Fibroblast of lung (primary cell): ENCODE measurements around the gene GBP5. TPM values are rescaled to one million over a fixed set of nuclear protein-coding genes. Genes with fewer than 3 reads are reported as not detected.
"Not testable (repeated sequence)": the region's sequence is repeated elsewhere in the genome, so short reads cannot be mapped to it uniquely, and the experiment has no call there.

Experiments used
- DNase-seq, 2 donors: peaks; one replicate each; pipeline versions ENCODE4 v3.0.0 to v3.0.0-alpha.2; 2010; ENCODE audit warnings: low read depth in 2 of 2
- H2AFZ ChIP-seq: 2 replicates; pipeline ENCODE4 v1.5.1; 2012; ENCODE audit warnings: low read length, control low read depth, inconsistent platforms
- H3K27ac ChIP-seq: 2 replicates; pipeline ENCODE4 v1.5.1; 2011; ENCODE audit warnings: low read length, control low read depth; ENCODE audit not compliant: insufficient read depth
- H3K27me3 ChIP-seq: 2 replicates; pipeline ENCODE4 v1.5.1; 2011; ENCODE audit warnings: mild to moderate bottlenecking, low read length; ENCODE audit not compliant: control insufficient read depth, insufficient read depth
- H3K36me3 ChIP-seq: 2 replicates; pipeline ENCODE4 v1.5.1; 2011; ENCODE audit warnings: low read length; ENCODE audit not compliant: control insufficient read depth, insufficient read depth
- H3K4me1 ChIP-seq: 2 replicates; pipeline ENCODE4 v1.5.1; 2011; ENCODE audit warnings: low read length; ENCODE audit not compliant: control insufficient read depth, insufficient read depth; ENCODE audit errors: extremely low read depth
- H3K4me2 ChIP-seq: 2 replicates; pipeline ENCODE4 v1.5.1; 2011; ENCODE audit warnings: low read length, control low read depth; ENCODE audit not compliant: insufficient read depth; ENCODE audit errors: extremely low read depth
- H3K4me3 ChIP-seq, 4 experiments: fragments of 200-600 bp in 1 of 4; sonication (generic) in 1 of 4; replicated peaks in 1 of 4; 2 replicates each; pipeline ENCODE4 v1.5.1; 2011 to 2016; ENCODE audit warnings: low read length in 4 of 4, low read depth in 3 of 4, mild to moderate bottlenecking in 3 of 4, control low read depth in 2 of 4, inconsistent platforms in 1 of 4, mixed read lengths in 1 of 4; ENCODE audit not compliant: insufficient read depth in 1 of 4; ENCODE audit errors: control extremely low read depth in 1 of 4
- H3K79me2 ChIP-seq: 2 replicates; pipeline ENCODE4 v1.5.1; 2012; ENCODE audit warnings: mild to moderate bottlenecking, low read length, inconsistent platforms; ENCODE audit not compliant: control insufficient read depth, insufficient read depth
- H3K9ac ChIP-seq: 2 replicates; pipeline ENCODE4 v1.5.1; 2011; ENCODE audit warnings: mild to moderate bottlenecking, low read length, control low read depth; ENCODE audit not compliant: insufficient read depth
- H3K9me3 ChIP-seq: 2 replicates; pipeline ENCODE4 v1.5.1; 2012; ENCODE audit warnings: low read depth, low read length; ENCODE audit not compliant: control insufficient read depth, insufficient read depth
- H4K20me1 ChIP-seq: 2 replicates; pipeline ENCODE4 v1.5.1; 2011; ENCODE audit warnings: low read length; ENCODE audit not compliant: control insufficient read depth, insufficient read depth; ENCODE audit errors: extremely low read depth
- EZH2 ChIP-seq: IDR thresholded peaks from 2 replicates; pipeline ENCODE4 v1.5.1; 2012; ENCODE audit warnings: low read length, control low read depth, mild to moderate bottlenecking; ENCODE audit errors: missing control alignments
- polyA plus RNA-seq, 2 donors: library from polyadenylated mRNA; depleted of rRNA in 1 of 2; stranded (reverse) in 1 of 2; unstranded in 1 of 2; fragments of >200 nt; gene quantifications; 2 replicates each; pipeline ENCODE4 v1.2.1, GENCODE V29; 2011 to 2012; ENCODE audit warnings: missing spikeins in 1 of 2
- total RNA-seq: library from RNA; depleted of rRNA; stranded (reverse); fragments of >200 nt; gene quantifications from 2 replicates; pipeline ENCODE4 v1.2.1, GENCODE V29; 2014
- TF ChIP-seq, protein P1 (sequence below), 2 donors: IDR thresholded peaks in 1 of 2; conservative IDR thresholded peaks in 1 of 2; 1 replicate in 1 of 2; 2 replicates in 1 of 2; pipeline ENCODE4 v1.5.1; 2011 to 2012; ENCODE audit warnings: low read length in 2 of 2, control low read depth in 1 of 2, inconsistent platforms in 1 of 2, low read depth in 1 of 2, mild to moderate bottlenecking in 1 of 2

The GBP5 gene
- total and polyA plus RNA-seq, 2 donors (not counting 1 experiment from before 2014, with no cell fraction given) = 0.17 TPM; not detected in 1

DNA sequence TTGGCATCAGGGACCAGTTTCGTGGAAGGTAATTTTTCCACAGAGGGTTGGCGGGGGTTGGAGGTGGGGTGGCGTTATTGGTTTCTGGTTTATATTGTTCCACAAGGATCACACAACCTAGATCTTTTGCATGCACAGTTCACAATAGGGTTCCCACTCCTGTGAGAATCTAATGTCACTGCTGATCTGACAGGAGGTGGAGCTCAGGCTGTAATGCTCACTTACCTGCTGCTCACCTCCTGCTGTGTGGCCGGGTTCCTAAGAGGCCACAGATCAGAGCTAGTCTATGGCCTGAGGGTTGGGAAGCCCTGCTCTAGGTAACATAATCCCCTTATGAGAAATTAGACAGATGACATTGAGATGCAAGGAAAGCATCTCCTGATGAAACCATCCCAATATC lies 12.6 kb downstream of the GBP5 start:
- Histone ChIP-seq H3K9me3 (no peaks in the 10 kb centered on the region), H3K36me3 (no peaks in the 10 kb centered on the region), H3K9ac (no peak overlapping the region), H3K27ac (no peak overlapping the region), H2AFZ (no peak overlapping the region), H3K4me3 (no peak overlapping the region), H3K79me2 (no peaks in the 10 kb centered on the region), H3K4me2 (no peak overlapping the region), H3K4me1 (peaks cover 2% of the 10 kb centered on the region), H3K27me3 (no peaks in the 10 kb centered on the region), H4K20me1 (no peaks in the 10 kb centered on the region)
- no peak for DNase-seq
- TF ChIP-seq, protein P1, sequence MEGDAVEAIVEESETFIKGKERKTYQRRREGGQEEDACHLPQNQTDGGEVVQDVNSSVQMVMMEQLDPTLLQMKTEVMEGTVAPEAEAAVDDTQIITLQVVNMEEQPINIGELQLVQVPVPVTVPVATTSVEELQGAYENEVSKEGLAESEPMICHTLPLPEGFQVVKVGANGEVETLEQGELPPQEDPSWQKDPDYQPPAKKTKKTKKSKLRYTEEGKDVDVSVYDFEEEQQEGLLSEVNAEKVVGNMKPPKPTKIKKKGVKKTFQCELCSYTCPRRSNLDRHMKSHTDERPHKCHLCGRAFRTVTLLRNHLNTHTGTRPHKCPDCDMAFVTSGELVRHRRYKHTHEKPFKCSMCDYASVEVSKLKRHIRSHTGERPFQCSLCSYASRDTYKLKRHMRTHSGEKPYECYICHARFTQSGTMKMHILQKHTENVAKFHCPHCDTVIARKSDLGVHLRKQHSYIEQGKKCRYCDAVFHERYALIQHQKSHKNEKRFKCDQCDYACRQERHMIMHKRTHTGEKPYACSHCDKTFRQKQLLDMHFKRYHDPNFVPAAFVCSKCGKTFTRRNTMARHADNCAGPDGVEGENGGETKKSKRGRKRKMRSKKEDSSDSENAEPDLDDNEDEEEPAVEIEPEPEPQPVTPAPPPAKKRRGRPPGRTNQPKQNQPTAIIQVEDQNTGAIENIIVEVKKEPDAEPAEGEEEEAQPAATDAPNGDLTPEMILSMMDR (conservative IDR thresholded peaks at IDR 0.05 in 1 of 2, IDR thresholded peaks at IDR 0.05 in 1 of 2; ENCODE audit: low read depth in 1 of 2, low read length in 2 of 2) = no peak
- TF ChIP-seq EZH2 = no peak

DNA sequence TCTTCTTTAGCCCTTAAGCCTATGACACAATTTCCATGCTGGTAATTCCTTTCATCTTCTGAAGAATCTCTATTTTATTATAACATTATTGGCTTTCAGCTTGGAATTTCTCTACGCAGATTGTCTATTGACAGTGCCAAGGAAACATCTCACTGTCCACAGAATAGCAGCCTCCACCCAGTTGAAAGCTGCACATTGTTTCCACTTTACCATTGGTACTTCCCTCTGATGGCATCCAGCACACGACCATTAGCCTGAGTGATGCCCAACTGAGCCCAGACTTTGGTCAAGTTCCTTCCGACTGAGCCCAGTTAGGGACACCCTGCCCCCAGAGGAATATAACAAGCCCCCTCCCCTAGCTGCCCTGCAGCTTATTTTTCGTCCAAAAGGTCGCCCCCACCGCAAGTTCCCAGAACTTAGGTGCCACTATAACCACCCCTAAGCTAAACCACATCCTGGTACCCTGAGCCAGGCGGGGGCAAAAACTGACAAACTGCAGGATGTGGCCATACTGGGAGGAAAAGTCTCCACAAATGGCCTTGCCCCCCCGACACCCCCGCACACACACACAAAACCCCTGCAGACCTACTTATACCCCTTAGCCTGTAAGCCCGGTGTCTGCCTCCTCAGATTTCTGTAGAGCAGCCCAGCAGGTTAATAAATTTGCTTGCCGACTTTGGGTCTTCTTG lies 13.2 kb downstream of the GBP5 start:
- no peak overlapping the region for H3K27ac ChIP-seq

DNA sequence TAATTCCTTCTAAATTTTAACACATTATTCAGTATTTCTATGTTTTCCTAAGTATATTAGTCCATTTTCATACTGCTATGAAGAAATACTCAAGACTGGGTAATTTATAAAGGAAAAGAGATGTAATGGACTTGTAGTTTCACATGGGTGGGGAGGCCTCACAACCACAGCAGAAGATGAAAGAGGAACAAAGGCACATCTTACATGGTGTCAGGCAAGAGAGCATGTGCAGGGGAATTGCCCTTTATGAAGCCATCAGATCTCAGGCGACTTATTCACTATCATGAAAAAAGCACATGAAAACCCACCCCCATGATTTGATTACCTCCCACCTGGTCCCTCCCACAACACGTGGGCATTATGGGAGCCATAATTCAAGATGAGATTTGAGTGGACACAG lies 15.6 kb downstream of the GBP5 start:
- H3K36me3 ChIP-seq = no peaks in the 10 kb centered on the region
- peaks cover under 1% of the 10 kb centered on the region for H3K4me1 ChIP-seq
- TF ChIP-seq, protein P1 (conservative IDR thresholded peaks at IDR 0.05 in 1 of 2, IDR thresholded peaks at IDR 0.05 in 1 of 2; ENCODE audit: low read depth in 1 of 2, low read length in 2 of 2) = no peak
- TF ChIP-seq EZH2 = no peak
- no peak overlapping the region for H2AFZ ChIP-seq
- no peaks in the 10 kb centered on the region for H3K79me2 ChIP-seq
- no peak overlapping the region for H3K4me3 ChIP-seq
- no peaks in the 10 kb centered on the region for H3K9me3 ChIP-seq
- H3K27me3 ChIP-seq = no peaks in the 10 kb centered on the region
- H4K20me1 ChIP-seq = no peaks in the 10 kb centered on the region
- no peak overlapping the region for H3K4me2 ChIP-seq
- H3K9ac ChIP-seq = no peak overlapping the region
- no peak for DNase-seq
- H3K27ac ChIP-seq = no peak overlapping the region

More for the DNA sequence above, 13.2 kb downstream of the GBP5 start:
- Histone ChIP-seq H3K9me3 (no peaks in the 10 kb centered on the region), H3K4me2 (no peak overlapping the region), H3K9ac (no peak overlapping the region), H2AFZ (no peak overlapping the region), H3K4me1 (peaks cover 2% of the 10 kb centered on the region), H4K20me1 (no peaks in the 10 kb centered on the region), H3K36me3 (no peaks in the 10 kb centered on the region), H3K27me3 (no peaks in the 10 kb centered on the region), H3K79me2 (no peaks in the 10 kb centered on the region), H3K4me3 (no peak overlapping the region)
- TF ChIP-seq EZH2 = no peak
- TF ChIP-seq, protein P1 (conservative IDR thresholded peaks at IDR 0.05 in 1 of 2, IDR thresholded peaks at IDR 0.05 in 1 of 2; ENCODE audit: low read depth in 1 of 2, low read length in 2 of 2) = no peak
- no peak for DNase-seq

DNA sequence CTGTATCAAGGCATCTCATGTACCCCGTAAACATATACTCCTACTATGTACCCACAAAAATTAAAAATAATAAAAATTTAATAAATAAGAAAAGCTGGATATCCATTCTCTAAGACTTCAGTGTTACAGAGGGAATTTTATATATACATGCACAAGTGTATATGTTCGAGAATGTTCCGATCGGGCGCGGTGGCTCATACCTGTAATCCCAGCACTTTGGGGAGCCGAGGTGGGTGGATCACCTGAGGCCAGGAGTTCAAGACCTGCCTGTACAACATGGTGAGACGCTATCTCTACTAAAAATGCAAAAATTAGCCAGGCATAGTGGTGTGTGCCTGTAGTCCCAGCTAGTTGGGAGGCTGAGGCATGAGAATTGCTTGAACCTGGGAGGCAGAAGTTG lies 17.1 kb downstream of the GBP5 start:
- not testable (repeated sequence) for H3K4me1 ChIP-seq, H3K27ac ChIP-seq, H3K79me2 ChIP-seq

More for the DNA sequence above, 17.1 kb downstream of the GBP5 start:
- not testable (repeated sequence) for H3K9me3 ChIP-seq, H3K9ac ChIP-seq, H4K20me1 ChIP-seq, DNase-seq, H2AFZ ChIP-seq, H3K27me3 ChIP-seq, H3K4me3 ChIP-seq, H3K4me2 ChIP-seq, H3K36me3 ChIP-seq
